Stimulated activated CD4-positive, alpha-beta T cell treated with anti-CD3 and anti-CD28 coated beads, TNF-alpha, amount 100 ng/mL, for 4 hours (primary cell): ENCODE measurements around the gene SAPCD2.
A peak's percentile ranks its signal among the peaks of the same experiment; 100 is the strongest.
"Not testable (repeated sequence)": the region's sequence is repeated elsewhere in the genome, so short reads cannot be mapped to it uniquely, and the experiment has no call there.

ENCODE experiments used
- DNase-seq, 3 experiments: peaks; one replicate each; pipeline ENCODE4 v3.0.0-alpha.2; 2020; ENCODE audit warnings: low read depth in 3 of 3

SAPCD2 gene

DNA sequence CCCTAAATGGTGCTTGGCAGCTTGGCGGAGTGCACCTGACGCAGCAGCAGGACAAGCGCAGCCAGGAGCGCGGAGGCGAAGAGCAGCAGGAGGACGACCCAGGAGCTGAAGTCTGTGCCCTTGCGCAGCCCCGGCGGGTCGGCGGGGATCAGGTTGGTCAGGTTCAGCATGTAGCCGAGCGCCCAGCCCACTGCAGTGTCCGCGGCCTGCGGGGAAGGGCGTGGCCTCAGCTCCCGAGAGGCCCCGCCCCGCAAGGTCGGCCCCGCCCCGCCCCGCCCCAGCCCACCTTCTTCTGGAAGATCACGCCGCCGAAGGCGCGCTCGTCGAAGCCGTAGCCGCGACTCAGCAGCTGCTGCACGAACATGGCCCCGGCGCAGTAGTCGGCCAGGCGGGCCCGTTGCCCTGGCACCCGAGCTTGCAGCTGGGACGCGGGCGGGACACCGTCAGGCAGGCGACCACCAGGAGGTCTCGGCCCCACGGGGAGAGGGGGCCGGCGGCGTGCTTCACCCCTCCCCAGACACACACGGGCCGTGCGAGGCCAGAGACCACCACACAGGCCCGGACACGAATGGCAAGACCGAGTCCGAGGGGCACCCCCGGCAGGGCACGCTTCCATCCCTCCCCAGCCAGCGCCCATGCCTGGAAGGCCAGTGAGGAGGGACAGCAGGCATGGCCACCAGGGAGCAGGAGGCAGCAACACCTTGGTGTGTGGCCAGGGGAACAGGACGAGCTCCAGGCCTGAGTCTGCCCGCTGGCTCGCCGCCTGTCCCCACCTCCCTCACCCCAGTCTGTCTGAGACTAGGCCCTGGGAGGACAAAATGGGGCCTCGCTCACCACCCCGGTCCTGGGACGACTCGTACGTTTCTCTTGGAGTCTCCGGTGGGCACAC is 21.5 kb downstream of the SAPCD2 start:
- DNase-seq: no peak

DNA sequence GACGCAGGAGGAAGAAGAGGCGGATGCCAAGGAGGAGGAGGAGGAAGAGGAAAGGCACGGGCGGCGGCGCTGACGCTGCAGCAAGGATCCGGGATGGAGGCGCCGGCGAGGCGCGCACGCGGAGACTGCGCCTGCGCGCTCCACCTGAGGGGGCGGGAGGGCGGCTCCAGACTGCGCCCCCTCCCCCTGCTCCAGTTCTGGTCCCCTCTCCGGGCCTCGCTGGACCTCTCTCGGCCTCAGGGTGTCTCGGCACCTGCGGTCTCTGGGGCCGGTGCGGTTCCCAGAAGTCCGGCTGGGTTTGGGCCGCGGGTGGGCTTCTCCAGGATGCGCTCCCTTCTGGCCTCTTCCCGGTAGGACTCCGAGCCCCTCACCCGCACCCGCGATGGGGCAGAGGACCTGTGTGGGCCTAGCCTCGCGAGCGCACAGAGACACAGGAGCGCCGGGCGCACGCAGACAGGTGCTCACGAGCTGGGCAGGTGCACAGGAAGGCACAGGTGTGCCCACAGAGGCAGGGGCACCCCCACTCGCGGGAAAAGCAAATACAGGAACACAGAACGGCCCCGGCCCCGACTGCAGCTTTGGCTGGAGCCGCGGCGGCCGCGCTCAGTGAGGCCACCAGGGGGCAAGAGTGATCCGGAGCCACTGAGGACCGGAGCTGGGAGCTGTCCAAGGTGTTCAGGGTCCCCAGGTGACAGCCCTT is 24.1 kb downstream of the SAPCD2 start, which contains the start of gene NPDC1:
NPDC1 (minus strand) TSS at position 90 of the 700 bp plus-strand sequence. CDS start 188 bp downstream, outside the sequence.
- DNase-seq: peak in 2 of 3 experiments; percentile 52 to 62

DNA sequence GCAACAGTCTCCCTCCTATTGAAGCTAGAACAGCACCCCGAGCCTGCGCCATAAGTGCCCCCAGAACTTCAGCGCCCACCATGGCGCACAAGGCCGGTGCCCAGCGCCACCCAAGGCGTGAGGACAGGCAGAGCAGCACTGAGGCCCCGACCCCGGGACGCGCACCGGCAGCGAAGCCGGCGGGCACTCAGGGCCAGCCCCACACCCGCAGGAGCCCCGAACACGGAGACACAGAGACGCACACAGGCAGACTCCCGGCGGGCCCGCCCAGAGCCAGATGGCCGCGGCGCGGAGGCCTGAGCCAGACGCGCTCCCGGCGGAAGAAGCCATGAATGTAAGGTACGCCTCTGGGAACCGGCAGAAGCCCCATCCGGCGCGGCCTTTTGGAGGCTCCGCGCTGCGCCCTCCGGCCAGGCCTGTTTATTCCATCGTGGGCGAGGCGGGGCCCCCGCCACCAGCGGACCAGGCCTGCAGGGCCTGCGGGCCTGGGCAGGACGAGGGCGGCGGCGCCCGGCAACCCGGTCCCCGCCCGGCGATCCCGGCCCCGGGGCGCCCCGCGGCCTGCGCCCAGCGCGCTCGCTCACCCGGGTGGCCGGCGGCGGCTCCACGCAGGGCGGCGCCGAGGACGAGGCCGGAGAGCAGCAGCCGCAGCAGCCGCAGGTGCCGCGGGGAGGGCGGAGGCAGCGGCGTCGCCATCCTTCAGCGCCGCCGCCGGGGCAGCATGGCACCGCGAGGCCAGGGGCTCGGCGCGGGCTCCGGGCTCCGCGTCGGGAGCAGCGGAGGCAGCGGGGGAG is 24.9 kb downstream of the SAPCD2 start:
- DNase-seq: no peak

DNA sequence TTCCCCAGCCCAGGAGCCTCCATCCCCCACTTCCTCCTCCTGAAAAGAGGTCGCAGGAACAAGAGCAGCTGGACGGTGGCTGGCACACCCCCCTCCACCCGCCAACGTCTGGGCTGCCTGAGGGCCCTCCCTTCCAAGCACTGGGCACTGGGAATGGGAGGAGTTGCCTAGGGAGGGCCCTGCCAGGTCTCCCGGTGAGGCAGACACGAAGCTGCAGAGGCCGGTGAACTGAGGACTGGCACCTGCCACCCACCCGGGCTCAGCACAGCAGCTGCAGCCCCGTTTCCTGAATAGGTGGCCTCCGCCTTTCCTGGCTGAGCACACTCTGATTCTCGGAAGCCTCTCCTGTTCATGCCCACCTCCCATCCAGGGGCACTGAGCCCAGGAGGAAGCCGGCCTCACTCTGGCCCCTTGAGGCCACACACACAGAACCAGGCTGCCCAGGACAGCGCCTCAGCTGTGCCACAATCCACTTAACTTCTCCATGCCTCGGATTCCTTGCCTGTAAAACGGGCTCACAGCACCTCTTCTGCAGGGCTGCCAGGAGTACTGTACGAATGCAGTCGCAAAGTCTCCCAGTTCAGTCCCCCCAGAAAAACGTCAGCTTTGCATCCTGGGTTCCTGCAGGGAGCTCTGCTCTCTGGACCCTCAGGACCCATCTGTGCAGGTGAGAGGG is 25.7 kb downstream of the SAPCD2 start:
- DNase-seq: no peak

DNA sequence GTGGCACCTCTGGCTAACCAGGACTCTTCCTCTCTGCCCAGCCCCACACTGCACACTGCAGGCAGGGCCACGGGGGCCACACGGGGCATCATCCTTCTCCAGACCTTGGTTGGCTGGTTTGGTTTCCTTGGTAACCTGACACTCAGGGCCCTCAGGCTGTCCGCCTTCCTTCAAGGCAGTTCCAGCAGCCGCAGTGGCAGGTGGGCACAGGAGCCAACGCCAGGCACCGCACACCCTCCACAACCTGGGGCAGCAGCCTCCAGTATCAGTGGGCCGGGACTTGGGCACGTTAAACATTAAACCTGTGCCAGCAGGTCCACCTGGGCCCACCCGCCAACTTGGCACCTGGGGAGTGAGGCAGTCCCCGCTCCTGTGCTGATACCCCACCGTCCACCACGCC is 26.3 kb downstream of the SAPCD2 start:
- DNase-seq: no peak

DNA sequence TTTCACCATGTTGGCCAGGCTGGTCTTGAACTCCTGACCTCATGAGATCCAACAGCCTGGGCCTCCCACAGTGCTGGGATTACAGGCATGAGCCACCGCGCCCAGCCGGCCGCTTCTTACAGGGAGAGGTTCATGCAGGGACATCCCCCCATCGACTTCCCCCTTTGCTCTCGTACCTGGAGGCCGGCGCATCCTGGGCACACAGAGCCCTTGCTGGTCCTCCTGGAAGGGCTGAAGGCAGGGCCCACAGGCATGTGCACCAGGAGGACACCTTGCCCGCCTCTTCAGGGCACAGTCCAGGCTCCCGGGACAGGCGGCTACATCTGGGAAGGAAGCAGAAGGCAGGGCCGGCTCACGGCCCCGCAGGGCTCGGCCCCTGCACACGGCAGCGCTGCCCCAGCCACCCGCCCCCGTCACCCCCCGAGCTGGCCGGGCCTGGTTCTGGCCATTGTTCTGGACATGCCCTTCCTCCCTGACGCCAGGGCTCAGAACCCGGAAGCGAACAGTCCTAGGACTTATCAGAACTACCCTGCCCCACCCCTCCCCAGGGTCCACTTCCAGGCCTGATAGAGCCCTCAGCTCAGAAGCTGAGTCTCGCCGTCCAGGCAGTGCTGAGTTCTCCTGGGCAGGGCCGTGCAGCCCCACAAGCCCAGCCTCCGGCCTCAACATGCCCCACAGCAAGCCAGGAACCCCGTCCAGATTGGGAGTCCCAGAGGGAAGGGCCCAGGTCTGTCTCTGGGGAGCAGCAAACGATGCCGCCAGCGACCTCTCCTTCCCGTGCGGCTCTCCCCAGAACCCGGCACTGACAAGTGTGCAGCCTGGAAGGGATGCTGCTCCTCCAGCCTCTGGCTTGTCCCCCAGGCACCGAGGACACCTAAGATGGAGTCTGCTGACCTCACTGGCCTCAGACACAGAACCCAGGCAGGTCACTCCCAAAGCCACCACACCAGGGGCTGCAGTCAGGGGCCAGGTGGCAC is 27.3 kb downstream of the SAPCD2 start:
- no peak for DNase-seq

DNA sequence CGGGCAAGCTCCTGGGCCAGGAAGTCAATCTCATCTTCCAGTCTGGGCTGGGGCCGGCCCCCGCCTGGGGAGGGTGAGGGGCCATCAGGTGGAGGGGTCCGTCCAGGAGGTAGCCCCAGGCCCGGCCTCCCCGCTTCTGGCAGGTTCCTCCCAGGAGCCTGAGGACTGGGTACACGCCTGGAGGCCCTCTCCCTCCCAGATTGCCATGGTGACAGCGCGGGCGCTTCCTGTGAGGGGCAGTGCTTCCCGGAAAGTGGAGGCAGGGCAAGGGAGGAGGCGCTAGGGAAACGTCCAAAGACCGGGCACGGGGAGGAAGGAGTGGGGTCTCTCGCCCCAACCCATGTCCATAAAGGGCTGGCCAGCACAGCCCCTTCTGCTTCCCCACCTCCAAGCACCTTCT is 29.2 kb downstream of the SAPCD2 start:
- DNase-seq: no peak

DNA sequence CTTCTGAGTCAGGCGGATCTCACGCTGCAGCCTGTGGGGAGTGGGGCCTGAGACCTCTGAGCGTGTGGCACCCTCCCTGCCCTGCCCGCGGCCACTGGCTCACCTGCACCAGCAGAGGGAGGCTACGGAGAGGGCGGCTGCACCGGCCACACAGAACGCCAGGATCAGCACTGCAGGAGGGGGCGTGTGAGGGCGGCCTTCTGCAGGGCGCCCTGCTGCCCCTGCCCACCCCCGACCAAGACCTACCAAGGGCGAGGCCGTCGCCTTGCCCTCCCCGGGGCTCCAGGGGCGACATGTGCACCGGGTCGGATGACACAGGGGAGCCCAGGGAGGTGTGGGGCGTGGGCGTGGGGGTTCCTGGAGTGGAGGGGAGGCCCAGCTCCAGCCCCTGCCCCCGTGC is 29.8 kb downstream of the SAPCD2 start:
- no peak for DNase-seq

DNA sequence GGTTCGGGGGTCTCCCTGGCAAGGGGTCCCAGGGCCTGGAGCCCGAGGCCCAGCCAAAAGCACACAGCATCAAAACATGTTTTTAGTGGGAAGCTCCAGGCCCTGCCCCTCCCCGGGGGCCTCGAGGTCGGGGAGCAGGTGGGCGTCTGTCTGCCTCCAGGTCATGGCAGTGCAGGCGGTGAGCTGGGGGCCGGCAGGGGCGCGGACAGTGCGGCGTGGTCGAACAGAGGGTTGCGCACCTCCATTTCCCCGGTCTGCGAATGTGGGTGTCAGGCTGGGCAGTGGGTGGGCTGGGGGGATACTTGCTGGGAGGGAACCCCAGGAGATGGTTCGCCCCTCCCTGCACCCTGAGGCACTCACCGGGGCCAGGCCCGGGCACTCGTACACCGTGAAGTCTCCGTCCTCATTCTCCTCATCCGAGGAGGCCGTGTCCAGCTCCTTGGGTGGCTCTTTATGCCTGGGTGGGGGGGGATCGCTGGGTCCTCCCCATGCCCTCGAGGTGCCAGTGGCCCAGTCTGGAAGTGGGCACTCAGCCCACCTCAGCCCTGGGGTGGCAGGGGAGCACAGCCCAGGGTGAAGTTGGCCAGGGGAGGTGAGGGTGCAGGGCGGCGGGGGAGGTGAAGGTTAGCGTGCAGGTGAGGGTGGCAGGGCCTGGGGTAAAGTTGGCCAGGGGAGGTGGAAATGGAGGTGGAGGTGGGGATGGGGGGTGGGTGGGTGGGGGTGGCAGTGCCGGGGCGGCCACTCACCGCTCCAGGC is 30.6 kb downstream of the SAPCD2 start:
- DNase-seq: no peak

DNA sequence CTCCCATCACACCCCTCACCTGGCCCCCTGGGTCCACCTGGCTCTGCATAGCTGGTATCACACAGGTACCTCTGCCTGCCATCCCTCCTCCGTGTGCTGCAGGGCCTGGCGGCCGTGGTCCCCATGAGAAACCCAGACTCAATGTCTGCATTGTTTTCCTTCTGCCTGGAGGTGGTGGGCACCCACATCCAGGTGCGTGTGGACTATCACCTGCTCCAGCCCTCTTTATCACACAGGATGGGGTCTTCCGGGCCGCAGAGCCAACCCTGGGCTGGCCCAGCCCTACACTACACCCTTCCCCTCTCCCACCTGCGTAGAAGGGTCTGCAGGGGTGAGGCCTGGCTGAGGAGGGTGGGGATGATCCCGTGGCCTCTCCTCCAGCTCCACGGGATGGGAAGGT is 31.4 kb downstream of the SAPCD2 start:
- DNase-seq: no peak

DNA sequence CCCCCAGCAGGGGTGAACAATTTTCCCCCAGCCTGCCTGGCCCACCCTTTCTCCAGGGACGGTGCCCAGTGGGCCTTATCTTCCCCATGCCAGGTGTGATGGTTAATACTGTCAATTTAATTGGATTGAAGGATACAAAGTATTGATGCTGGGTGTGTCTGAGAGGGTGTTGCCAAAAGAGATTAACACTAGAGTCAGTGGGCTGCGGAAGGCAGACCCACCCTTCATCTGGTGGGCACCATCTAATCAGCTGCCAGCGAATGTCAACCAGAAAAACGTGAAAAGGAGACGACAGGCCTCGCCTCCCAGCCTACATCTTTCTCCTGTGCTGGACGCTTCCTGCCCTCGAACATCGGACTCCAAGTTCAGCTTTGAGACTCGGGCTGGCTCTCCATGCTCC is 32.9 kb downstream of the SAPCD2 start:
- no peak for DNase-seq

DNA sequence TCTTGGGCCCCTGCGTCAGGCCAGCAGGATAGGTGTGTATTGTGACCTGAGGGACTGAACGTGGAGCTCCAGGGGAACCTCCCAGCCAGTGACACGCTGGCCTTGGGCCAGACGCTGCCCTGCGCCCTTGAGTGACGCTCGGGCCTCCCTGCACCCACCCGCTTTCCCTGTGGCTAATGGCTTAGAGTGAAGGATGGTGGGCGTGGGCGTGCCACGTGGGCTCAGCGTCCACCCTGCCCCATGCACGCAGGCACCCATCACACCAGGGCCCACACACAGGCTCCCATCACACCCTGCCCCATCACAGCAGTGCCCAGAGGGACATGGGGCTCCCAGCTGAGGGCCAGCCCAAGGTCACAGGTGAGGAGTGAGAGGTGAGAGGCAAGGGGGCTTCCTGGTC is 33.3 kb downstream of the SAPCD2 start:
- no peak for DNase-seq

DNA sequence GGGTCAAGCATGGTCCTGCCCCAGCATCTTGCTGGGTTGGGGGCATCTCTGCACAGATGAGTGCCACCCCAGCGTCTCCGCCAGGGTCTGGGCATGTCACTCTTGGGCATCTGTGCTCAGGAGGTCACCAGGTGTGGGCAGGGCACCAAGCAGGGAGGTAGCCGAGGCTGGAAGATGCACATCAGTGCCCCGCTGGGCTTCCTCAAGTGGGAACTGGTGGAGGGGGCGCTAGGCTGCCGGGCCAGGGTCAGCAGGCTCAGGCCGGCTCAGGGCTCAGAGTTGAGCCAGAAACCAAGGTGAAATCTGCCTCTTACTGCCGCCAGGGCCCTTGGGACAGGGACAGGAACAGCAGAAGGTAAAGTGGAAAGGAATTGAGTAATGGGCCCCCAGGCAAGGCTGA is 34.4 kb downstream of the SAPCD2 start:
- DNase-seq: no peak

DNA sequence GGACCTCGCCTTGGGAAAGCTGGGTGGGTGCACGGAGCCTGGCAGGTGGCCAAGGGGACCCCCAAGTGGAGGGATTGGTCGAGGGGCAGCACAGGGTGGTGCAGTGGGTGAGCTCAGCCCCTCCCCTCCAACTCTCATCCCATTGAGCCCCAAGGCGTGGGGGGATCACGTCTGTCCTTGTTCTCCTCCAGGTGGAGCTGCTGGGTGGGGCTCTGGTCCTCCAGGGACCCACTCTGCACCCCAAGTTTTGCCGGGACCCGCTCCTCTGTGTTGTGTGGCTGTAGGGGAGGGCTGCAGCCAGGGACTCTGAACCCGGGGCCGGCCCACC is 34.9 kb downstream of the SAPCD2 start:
- no peak for DNase-seq

DNA sequence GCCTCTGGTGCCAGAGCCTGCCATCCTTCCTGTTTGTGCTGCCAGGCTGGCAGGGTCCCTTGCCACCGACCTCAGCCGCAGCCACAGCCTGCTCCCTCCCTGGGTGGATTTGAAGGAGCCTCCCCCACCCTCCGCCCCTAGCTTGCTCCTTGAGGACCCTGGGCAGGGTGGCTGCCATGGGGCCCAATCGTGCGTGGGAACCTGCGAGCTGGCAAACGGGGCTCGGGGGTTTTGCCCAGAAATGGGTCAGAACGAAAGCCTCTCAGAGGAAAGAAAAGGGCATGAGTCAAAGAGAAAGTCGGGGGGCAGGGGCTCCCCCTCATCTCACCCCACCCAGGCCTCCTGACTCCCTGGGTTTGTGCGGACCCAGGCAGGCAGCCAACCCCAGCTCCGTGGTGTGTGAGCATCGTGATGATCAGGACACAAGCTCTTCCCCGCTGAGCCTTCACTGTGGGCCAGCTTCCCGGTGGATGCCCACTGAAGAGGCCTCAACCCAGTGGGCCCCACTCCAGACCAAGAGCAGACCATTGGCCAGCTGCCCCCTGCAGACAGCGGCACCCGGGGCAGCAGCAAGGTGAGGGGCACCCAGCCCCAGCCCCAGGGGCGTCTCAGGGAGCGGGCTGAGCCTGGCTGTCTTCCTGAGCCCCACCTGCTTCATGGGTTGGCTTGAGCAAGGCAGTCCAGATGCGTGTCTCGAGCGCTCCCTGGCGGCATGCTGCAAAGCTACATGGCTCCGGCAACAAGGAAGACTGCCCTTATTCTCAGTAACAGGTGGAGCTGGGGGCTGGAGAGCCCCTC is 35.4 kb downstream of the SAPCD2 start:
- DNase-seq: peak; percentile 74 to 77 (median 74)

DNA sequence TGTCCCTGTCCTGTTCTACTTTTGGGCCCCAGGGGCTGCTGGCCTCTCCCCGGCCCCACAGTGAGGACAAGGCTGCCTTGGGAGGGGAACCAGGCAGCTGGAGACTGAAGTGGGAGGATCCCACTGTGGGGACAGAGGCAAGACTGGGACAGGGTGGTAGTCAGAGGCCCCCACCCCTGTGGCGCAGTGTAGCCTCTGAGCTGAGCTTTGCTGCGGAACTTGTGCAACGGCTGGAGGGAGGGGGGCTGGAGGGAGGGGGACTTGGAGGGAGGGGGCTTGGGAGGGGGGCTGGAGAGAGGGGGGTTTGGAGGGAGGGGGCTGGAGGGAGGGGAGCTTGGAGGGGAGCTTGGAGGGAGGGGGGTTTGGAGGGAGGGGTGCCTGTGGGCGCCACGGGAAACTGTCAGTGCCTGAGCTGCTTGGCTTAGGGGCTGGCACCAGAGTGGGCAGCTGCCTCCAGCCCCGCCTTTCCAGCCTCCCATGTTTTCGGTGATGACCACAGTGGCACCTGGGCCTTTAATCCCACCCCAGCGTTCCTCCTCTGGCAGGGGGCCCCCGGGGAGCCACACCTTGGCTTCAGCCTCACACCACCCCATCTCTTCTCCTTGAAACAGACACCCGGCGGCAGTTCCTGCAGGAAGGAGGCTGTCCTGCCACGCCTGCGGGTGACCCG is 36.2 kb downstream of the SAPCD2 start:
- no peak for DNase-seq

DNA sequence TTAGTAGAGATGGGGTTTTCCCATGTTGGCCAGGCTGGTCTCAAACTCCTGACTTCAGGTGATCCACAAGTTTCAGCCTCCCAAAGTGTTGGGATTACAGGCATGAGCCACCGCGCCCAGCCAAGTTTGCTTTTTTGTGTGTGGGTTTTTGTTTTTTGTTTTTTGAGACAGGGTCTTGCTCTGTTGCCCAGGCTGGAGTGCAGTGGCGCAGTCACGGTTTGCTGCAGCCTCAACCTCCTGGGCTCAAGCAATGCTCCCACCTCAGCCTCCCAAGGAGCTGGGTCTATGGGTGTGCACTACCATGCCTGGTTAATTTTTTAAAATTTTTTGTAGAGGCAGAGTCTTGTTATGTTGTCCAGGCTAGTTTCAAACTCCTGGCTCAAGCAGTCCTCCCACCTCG is 36.9 kb downstream of the SAPCD2 start:
- DNase-seq: not testable (repeated sequence)

DNA sequence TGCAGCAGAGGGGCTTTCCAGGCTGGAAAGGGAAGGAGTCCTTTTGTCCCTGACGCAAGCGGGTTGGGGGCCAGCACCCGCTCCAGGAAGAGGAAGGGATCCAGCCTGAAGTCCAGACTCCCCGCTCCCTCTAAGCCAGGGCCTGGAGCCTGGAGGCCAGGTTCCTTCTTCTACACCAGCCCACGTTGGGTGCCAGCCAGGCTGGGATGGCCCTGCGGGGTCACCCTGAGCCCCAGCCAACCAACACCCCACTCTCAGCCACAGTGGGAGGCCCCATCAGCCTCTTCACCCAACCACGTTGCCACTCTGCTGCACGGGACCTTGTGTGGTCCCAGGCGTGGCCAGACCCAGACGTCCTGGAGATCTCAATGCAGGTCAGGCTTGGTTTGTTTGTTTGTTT is 37.5 kb downstream of the SAPCD2 start:
- DNase-seq: no peak
